Measurements from ENCODE around the gene ERFE. TPM values are rescaled to one million over a fixed set of nuclear protein-coding genes. Genes with fewer than 3 reads are reported as not detected.
"Not testable (repeated sequence)": the region's sequence is repeated elsewhere in the genome, so short reads cannot be mapped to it uniquely, and the experiment has no call there.

The ERFE gene
- total and polyA plus RNA-seq, 8 donors = 0.13 to 1.1 (median 0.82) TPM; not detected in 4

- peaks cover 22 to 33% (median 26%) of the 10 kb centered on the region in 4 donors for H3K4me1 ChIP-seq
- peak overlapping the region; percentile 30 to 82 (median 75) for H3K27ac ChIP-seq
- DNase-seq = peak in 1 of 2 donors; percentile 37
- peaks cover 0 to 6% (median 0%) of the 10 kb centered on the region in 3 donors for H3K27me3 ChIP-seq
- intact Hi-C loops (cut with DNase I; ENCODE audit: low total_unique reads) = no loop called here
- TF ChIP-seq POLR2A (IDR thresholded peaks at IDR 0.05) = no peak
- peak in 1 of 3 donors; percentile 36 for TF ChIP-seq POLR2AphosphoS5 (IDR thresholded peaks at IDR 0.05)
- no peak overlapping the region for H3K4me3 ChIP-seq
- WGBS, 5 donors = 37 to 55% (median 53%) methylated on average over 5 of the region's 5 CpGs
- H3K9me3 ChIP-seq = no peaks in the 10 kb centered on the region
- H3K36me3 ChIP-seq = peaks cover 37 to 81% (median 76%) of the 10 kb centered on the region in 4 donors
Measured at GRCh38 chr2:238169708-238170251, 11.0 kb downstream of the ERFE start.

- H3K36me3 ChIP-seq = peaks cover 39 to 89% (median 83%) of the 10 kb centered on the region in 4 donors
- DNase-seq = peak in 1 of 2 donors; percentile 17
- no peak overlapping the region for H3K4me3 ChIP-seq
- no peaks in the 10 kb centered on the region for H3K27me3 ChIP-seq
- TF ChIP-seq POLR2A (IDR thresholded peaks at IDR 0.05) = no peak
- TF ChIP-seq CTCF (IDR thresholded peaks at IDR 0.05) = no peak
- no peak for TF ChIP-seq POLR2AphosphoS5 (IDR thresholded peaks at IDR 0.05)
- TF ChIP-seq EP300 (IDR thresholded peaks at IDR 0.05) = no peak
- WGBS, 5 donors = 84 to 87% (median 86%) methylated on average over 21 of the region's 21 CpGs
- intact Hi-C loops (cut with DNase I; ENCODE audit: low total_unique reads) = no loop called here
- H3K27ac ChIP-seq = peak overlapping the region in 4 of 5 donors; percentile 60 to 82 (median 76)
- peaks cover 22 to 33% (median 26%) of the 10 kb centered on the region in 4 donors for H3K4me1 ChIP-seq
- H3K9me3 ChIP-seq = no peaks in the 10 kb centered on the region
Measured at GRCh38 chr2:238170386-238171071, 11.8 kb downstream of the ERFE start.

GRCh38 chr2:238171072-238171431 is 12.3 kb downstream of the ERFE start:
- Histone ChIP-seq H3K27ac (peak overlapping the region in 4 of 5 donors; percentile 60 to 82 (median 76)), H3K36me3 (peaks cover 39 to 94% (median 88%) of the 10 kb centered on the region in 4 donors), H3K4me1 (peaks cover 22 to 33% (median 26%) of the 10 kb centered on the region in 4 donors)
- H3K9me3 ChIP-seq; DNase-seq; H3K4me3 ChIP-seq; intact Hi-C loops (cut with DNase I; ENCODE audit: low total_unique reads); H3K27me3 ChIP-seq: not testable (repeated sequence)
- WGBS, 5 donors = 88 to 91% (median 90%) methylated on average over 5 of the region's 5 CpGs

- WGBS, 5 donors = 94 to 98% (median 96%) methylated on average over 9 of the region's 9 CpGs
- H3K27me3 ChIP-seq = no peaks in the 10 kb centered on the region
- no peaks in the 10 kb centered on the region for H3K9me3 ChIP-seq
- intact Hi-C loops (cut with DNase I; ENCODE audit: low total_unique reads) = no loop called here
- DNase-seq = no peak
- H3K4me3 ChIP-seq = no peak overlapping the region
- TF ChIP-seq POLR2A (IDR thresholded peaks at IDR 0.05) (no peak), CTCF (IDR thresholded peaks at IDR 0.05) (no peak), POLR2AphosphoS5 (IDR thresholded peaks at IDR 0.05) (no peak), EP300 (IDR thresholded peaks at IDR 0.05) (no peak)
- peak overlapping the region in 1 of 5 donors; percentile 82 for H3K27ac ChIP-seq
- peaks cover 39 to 99% (median 91%) of the 10 kb centered on the region in 4 donors for H3K36me3 ChIP-seq
- peaks cover 22 to 33% (median 26%) of the 10 kb centered on the region in 4 donors for H3K4me1 ChIP-seq
Measured at GRCh38 chr2:238171575-238172187, 12.9 kb downstream of the ERFE start.

GRCh38 chr2:238172439-238172838 is 13.7 kb downstream of the ERFE start:
- TF ChIP-seq EP300 (IDR thresholded peaks at IDR 0.05) = no peak
- TF ChIP-seq CTCF (IDR thresholded peaks at IDR 0.05) = no peak
- no peak for TF ChIP-seq POLR2A (IDR thresholded peaks at IDR 0.05)
- TF ChIP-seq POLR2AphosphoS5 (IDR thresholded peaks at IDR 0.05) = no peak
- DNase-seq = no peak
- Histone ChIP-seq H3K36me3 (peaks cover 42 to 99% (median 94%) of the 10 kb centered on the region in 4 donors), H3K4me1 (peaks cover 22 to 33% (median 26%) of the 10 kb centered on the region in 4 donors), H3K27me3 (no peaks in the 10 kb centered on the region), H3K4me3 (no peak overlapping the region), H3K9me3 (no peaks in the 10 kb centered on the region), H3K27ac (no peak overlapping the region)
- WGBS, 5 donors = 88 to 91% (median 90%) methylated on average over 14 of the region's 14 CpGs
- intact Hi-C loops (cut with DNase I; ENCODE audit: low total_unique reads) = no loop called here

All from stomach (tissue), 9 donors.